Transverse colon (tissue), 4 donors: ENCODE results near the gene DYNC1LI1. TPM values are rescaled to one million over a fixed set of nuclear protein-coding genes. Genes with fewer than 3 reads are reported as not detected.
A peak's percentile ranks its signal among the peaks of the same experiment; 100 is the strongest.

Experiments
- DNase-seq: peaks from one replicate; pipeline ENCODE4 v3.0.0-alpha.2; 2019
- H3K27ac ChIP-seq, 4 donors: fragments of 200-600 bp; sonication (generic); 2 replicates each; pipeline ENCODE4 v1.5.1; 2016 to 2018; ENCODE audit warnings: inconsistent platforms in 4 of 4
- H3K27me3 ChIP-seq: fragments of 200-600 bp; sonication (generic); 2 replicates; pipeline ENCODE4 v1.5.1; 2017; ENCODE audit warnings: inconsistent platforms
- H3K36me3 ChIP-seq, 4 donors: fragments of 200-600 bp; sonication (generic); 2 replicates each; pipeline ENCODE4 v1.5.1; 2017 to 2019; ENCODE audit warnings: inconsistent platforms in 4 of 4
- H3K4me1 ChIP-seq, 4 donors: fragments of 200-600 bp; sonication (generic); 2 replicates each; pipeline ENCODE4 v1.5.1; 2017 to 2020; ENCODE audit warnings: inconsistent platforms in 4 of 4
- H3K4me3 ChIP-seq, 4 donors: fragments of 200-600 bp; sonication (generic); 1 replicate in 1 of 4; 2 replicates in 3 of 4; pipeline versions ENCODE4 v1.5.1 to v1.6.1; 2017 to 2019; ENCODE audit warnings: inconsistent platforms in 4 of 4
- H3K9me3 ChIP-seq, 2 donors: fragments of 200-600 bp; sonication (generic); 2 replicates each; pipeline ENCODE4 v1.5.1; 2017 to 2019; ENCODE audit warnings: inconsistent platforms in 2 of 2
- EP300 ChIP-seq: sonication (generic); formaldehyde crosslinking; IDR thresholded peaks from one replicate; pipeline ENCODE4 v1.6.1; 2017; ENCODE audit warnings: antibody characterized with exemption, low read depth
- POLR2A ChIP-seq: fragments of 450-650 bp; IDR thresholded peaks from one replicate; pipeline ENCODE4 v1.6.1; 2016; ENCODE audit warnings: antibody characterized with exemption, mild to moderate bottlenecking, moderate library complexity
- POLR2AphosphoS5 ChIP-seq, 3 donors: sonication (generic); formaldehyde crosslinking; IDR thresholded peaks; one replicate each; pipeline ENCODE4 v1.6.1; 2016; ENCODE audit warnings: antibody characterized with exemption in 3 of 3
- WGBS, 2 donors: methylation state at CpG; one replicate each; pipeline ENCODE4 v1.1.5; 2018; ENCODE audit warnings: low coverage in 1 of 2; 5-methylcytosine and 5-hydroxymethylcytosine counted together
- in situ Hi-C, 4 donors: fragments of 200-750 bp; cut with MboI; loops; one replicate each; pipeline versions ENCODE4 v1.15.0 to v1.15.1; 2017; ENCODE audit warnings: low sequenced_read_pairs in 3 of 4, low pct_ligation_motif_present in 1 of 4, low pct_unique_long_range_greater_than_20kb in 1 of 4
- intact Hi-C: fragments of 100-400 bp; cut with DNase I; formaldehyde crosslinking; loops from one replicate; pipeline ENCODE4 v1.15.1; 2023; ENCODE audit warnings: low total_unique reads
- total RNA-seq, 4 donors: library from RNA; depleted of rRNA; stranded (reverse); fragments of >200 nt; gene quantifications; one replicate each; pipeline ENCODE4 v1.1.0, GENCODE V29; 2016
- TF ChIP-seq, protein P1 (sequence below), 5 experiments: fragments of 200-600 bp in 3 of 5; fragments of 450-650 bp in 2 of 5; sonication (generic) in 3 of 5; IDR thresholded peaks; 1 replicate in 2 of 5; 2 replicates in 3 of 5; pipeline ENCODE4 v1.5.1; 2016 to 2017; ENCODE audit warnings: antibody characterized with exemption in 5 of 5, inconsistent platforms in 3 of 5, mild to moderate bottlenecking in 2 of 5, moderate library complexity in 1 of 5

DYNC1LI1 gene
- total RNA-seq: 10 to 100 TPM in 2 of 4 donors, 1 to 10 TPM in 2; 2.4 to 25.9 (median 12.1) TPM

DNA sequence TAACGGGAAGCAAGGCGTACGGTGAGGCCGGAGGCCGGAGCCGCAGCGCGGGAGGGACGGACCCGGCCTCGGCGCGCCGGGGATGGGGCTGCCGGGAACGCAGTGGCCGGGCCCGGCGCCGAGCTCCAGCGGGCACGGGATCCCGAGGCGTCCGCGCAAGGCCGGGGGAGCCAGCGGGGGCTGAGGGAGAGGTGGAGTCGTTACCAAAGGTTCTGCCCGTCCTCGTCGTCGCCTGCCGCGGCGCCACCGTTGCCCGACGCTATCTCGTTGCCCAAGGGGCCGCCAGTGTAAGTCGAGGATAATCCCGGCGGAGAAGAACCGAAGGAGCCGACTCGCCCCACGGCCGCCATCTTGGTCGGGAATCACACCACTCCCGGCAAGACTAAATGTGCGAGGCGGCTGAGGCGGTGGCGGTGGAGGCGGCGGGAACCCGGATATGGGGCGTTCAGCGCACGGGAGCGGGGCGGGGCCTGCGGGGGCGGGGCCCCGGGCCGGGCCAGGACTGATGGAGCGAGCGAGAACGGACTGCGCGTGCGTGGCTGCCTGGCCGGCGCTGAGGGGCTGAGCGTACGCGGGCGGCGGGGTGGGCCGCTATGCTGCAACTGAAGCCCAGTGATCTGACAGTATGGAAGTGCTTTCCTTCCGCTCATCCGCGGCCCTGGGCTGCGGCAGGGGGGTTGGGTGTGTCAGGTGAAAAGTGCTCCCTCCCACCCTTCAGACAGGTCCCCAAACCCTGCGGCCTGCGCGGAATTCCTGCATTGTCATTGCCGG, at the start of gene DYNC1LI1:
TSS of gene DYNC1LI1 (minus strand) at position 438 of the 771 bp plus-strand sequence. CDS start at position 350, 88 bp downstream.
- Histone ChIP-seq H3K4me1 (peaks cover 0 to 22% (median 12%) of the 10 kb centered on the region in 4 donors), H3K27ac (peak within 1 kb of the TSS; percentile 94 to 99 (median 96)), H3K27me3 (no peaks in the 10 kb centered on the region), H3K4me3 (peak within 1 kb of the TSS; percentile 73 to 97 (median 75)), H3K9me3 (no peaks in the 10 kb centered on the region), H3K36me3 (no peaks in the 10 kb centered on the region)
- intact Hi-C loops: no loop called here
- in situ Hi-C loops: no loop called here
- TF ChIP-seq POLR2AphosphoS5 (IDR thresholded peaks at IDR 0.05) (peak; percentile 83 to 88 (median 87)), POLR2A (peak; percentile 80)
- TF ChIP-seq, protein P1, sequence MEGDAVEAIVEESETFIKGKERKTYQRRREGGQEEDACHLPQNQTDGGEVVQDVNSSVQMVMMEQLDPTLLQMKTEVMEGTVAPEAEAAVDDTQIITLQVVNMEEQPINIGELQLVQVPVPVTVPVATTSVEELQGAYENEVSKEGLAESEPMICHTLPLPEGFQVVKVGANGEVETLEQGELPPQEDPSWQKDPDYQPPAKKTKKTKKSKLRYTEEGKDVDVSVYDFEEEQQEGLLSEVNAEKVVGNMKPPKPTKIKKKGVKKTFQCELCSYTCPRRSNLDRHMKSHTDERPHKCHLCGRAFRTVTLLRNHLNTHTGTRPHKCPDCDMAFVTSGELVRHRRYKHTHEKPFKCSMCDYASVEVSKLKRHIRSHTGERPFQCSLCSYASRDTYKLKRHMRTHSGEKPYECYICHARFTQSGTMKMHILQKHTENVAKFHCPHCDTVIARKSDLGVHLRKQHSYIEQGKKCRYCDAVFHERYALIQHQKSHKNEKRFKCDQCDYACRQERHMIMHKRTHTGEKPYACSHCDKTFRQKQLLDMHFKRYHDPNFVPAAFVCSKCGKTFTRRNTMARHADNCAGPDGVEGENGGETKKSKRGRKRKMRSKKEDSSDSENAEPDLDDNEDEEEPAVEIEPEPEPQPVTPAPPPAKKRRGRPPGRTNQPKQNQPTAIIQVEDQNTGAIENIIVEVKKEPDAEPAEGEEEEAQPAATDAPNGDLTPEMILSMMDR (IDR thresholded peaks at IDR 0.05): no peak
- 0% methylated on average over 2 to 72 of the region's 89 CpGs for WGBS, 2 donors
- peak; percentile 96 for DNase-seq

DNA sequence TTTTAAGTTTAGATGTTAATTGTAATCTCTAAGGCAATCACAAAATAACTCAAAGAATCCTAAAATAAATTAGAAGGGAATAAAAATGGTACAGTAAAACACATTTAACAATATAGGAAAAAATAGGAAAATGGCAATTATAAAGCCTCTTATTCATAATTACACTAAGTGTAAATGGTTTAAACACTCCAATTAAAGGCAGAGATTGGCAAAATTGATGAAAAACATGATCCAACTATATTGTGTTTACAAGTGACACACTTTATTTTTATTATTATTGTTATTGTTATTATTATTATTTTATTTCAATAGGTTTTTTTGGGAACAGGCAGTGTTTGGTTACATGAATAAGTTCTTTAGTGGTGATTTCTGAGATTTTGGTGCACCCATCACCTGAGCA, 48.7 kb upstream of the DYNC1LI1 start:
- Histone ChIP-seq H3K9me3 (peaks cover 0 to 7% of the 10 kb centered on the region in 2 donors), H3K36me3 (no peaks in the 10 kb centered on the region), H3K27me3 (no peaks in the 10 kb centered on the region), H3K4me3 (no peak overlapping the region), H3K27ac (no peak overlapping the region), H3K4me1 (no peaks in the 10 kb centered on the region)
- in situ Hi-C loops: no loop called here
- intact Hi-C loops: no loop called here
- TF ChIP-seq EP300 (no peak), POLR2A (no peak), POLR2AphosphoS5 (IDR thresholded peaks at IDR 0.05) (no peak)
- TF ChIP-seq, protein P1 (IDR thresholded peaks at IDR 0.05): no peak
- DNase-seq: no peak

DNA sequence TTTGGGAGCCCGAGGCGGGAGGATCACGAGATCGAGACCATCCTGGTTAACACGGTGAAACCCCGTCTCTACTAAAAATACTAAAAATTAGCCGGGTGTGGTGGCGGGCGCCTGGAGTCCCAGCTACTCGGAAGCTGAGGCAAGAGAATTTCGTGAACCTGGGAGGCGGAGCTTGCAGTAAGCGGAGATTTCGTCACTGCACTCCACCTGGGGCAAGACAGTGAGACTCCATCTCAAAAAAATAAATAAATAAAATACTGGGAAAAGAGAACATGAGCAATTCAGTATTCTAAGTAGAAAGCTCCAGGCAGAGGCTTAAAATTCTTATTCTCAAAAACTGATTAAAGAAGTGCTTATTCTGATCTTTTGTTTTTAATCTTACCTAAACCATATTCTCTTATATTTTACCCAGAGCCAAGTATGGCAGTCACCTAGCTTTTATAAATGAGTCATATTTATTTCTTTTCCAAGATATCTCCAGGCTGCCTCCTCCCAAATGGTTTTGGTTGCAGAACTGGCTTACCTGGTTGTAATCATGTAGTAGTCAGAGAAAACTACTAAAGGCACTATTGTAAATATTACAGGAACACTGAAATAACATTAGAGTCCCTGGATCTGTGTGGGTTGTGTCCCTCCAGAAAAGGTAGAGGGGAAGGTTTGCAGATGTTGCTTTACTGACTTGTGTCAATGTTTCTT, 45.8 kb upstream of the DYNC1LI1 start:
- Histone ChIP-seq H3K27ac (no peak overlapping the region), H3K36me3 (no peaks in the 10 kb centered on the region), H3K27me3 (no peaks in the 10 kb centered on the region), H3K4me3 (no peak overlapping the region), H3K4me1 (no peaks in the 10 kb centered on the region), H3K9me3 (peaks cover 0 to 7% of the 10 kb centered on the region in 2 donors)
- TF ChIP-seq EP300 (no peak), POLR2AphosphoS5 (IDR thresholded peaks at IDR 0.05) (no peak), POLR2A (no peak)
- TF ChIP-seq, protein P1 (IDR thresholded peaks at IDR 0.05): no peak
- intact Hi-C loops: no loop called here
- DNase-seq: no peak
- WGBS, 2 donors: 91% methylated on average over 14 of the region's 14 CpGs; no CpG with 5 or more reads in 1 of the 2 donors
- in situ Hi-C loops: no loop called here

DNA sequence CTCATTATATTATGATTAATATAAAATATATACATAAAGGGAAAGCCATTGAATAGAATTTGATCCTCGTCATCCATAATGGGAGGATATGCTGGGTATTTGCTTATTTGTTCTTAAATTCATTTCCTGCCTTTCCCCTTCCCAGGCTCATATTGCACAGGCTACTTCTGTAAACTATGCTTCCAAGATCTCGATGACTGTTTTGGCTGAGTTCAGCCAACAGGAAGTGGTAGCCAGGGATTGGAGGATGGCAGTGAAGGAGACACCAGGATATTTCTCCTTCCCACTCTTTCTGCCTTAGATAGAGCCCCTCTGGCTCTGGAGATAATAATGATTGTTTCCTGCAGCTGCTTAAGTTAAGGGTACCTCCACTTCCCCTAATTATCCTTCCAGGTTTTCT, 44.3 kb upstream of the DYNC1LI1 start:
- no peaks in the 10 kb centered on the region for H3K4me1 ChIP-seq
- in situ Hi-C loops: no loop called here
- no peak overlapping the region for H3K4me3 ChIP-seq
- peaks cover 0 to 7% of the 10 kb centered on the region in 2 donors for H3K9me3 ChIP-seq
- no peak for DNase-seq
- TF ChIP-seq EP300 (no peak), POLR2AphosphoS5 (IDR thresholded peaks at IDR 0.05) (no peak), POLR2A (no peak)
- TF ChIP-seq, protein P1 (IDR thresholded peaks at IDR 0.05): no peak
- H3K27me3 ChIP-seq: no peaks in the 10 kb centered on the region
- 30 to 32% methylated on average over 2 of the region's 2 CpGs for WGBS, 2 donors
- H3K27ac ChIP-seq: no peak overlapping the region
- intact Hi-C loops: no loop called here
- no peaks in the 10 kb centered on the region for H3K36me3 ChIP-seq
